Measurements from ENCODE around the gene MRPL21. TPM values are rescaled to one million over a fixed set of nuclear protein-coding genes. Genes with fewer than 3 reads are reported as not detected.

Gene MRPL21
- total RNA-seq, 1 donor from 2014 or later, result 68.5 TPM

- no peak for TF ChIP-seq POLR2AphosphoS5 (IDR thresholded peaks at IDR 0.05; ENCODE audit: insufficient read depth in 1 of 2, low read depth in 1 of 2)
- TF ChIP-seq POLR2A (IDR thresholded peaks at IDR 0.05), result peak in 1 of 2 donors; percentile 84
- TF ChIP-seq CTCF (IDR thresholded peaks at IDR 0.05), result no peak
- no peak for DNase-seq (ENCODE audit: extremely low spot score in 2 of 2)
- H3K27me3 ChIP-seq, result no peaks in the 10 kb centered on the region
- no peaks in the 10 kb centered on the region for H3K36me3 ChIP-seq
- H3K4me1 ChIP-seq, result peaks cover 42% of the 10 kb centered on the region
- H3K27ac ChIP-seq, result peak within 1 kb of the TSS; percentile 97
- intact Hi-C loops (cut with DNase I), result no loop called here
- H3K4me3 ChIP-seq, result peak within 1 kb of the TSS; percentile 69 to 98
- no peaks in the 10 kb centered on the region for H3K9me3 ChIP-seq
Measured at GRCh38 chr11:68841718-68842426, 61.8 kb downstream of the MRPL21 start, which contains the start of gene CPT1A. CPT1A (minus strand) TSS chr11:68841916; CDS start chr11:68815474, 26,442 bp downstream.

Other genes starting within 250 kb of the MRPL21 start
- gene GAL, start 219.3 kb downstream of the MRPL21 start, total RNA-seq, result 15.7 TPM
- 8.3 TPM for gene TESMIN, start 152.3 kb downstream of the MRPL21 start, total RNA-seq
- 80.8 TPM for gene CPT1A, start 61.9 kb downstream of the MRPL21 start, total RNA-seq
- gene IGHMBP2, start 59 bp upstream of the MRPL21 start, total RNA-seq, result 8.3 TPM
- not detected for gene MRGPRD, start 77.2 kb upstream of the MRPL21 start, total RNA-seq
- gene MRGPRF, start 109.4 kb upstream of the MRPL21 start, total RNA-seq, result 84.5 TPM
- 21.1 TPM for gene TPCN2, start 145.1 kb upstream of the MRPL21 start, total RNA-seq

Data from vagina (tissue), 2 donors.